D721Med (cell line): ENCODE measurements around the gene KCP.

Experiments used
- DNase-seq: peaks from one replicate; pipeline ENCODE4 v3.0.0; 2011; ENCODE audit warnings: low spot score; ENCODE audit not compliant: insufficient read length
- FAIRE-seq: peaks from 2 replicates; lab custom pipeline; 2011; peaks lifted over from hg19 to GRCh38; lab: Jason Lieb, UNC
- CTCF ChIP-seq: IDR thresholded peaks from 2 replicates; pipeline ENCODE4 v1.5.1; 2012; ENCODE audit warnings: mild to moderate bottlenecking, control low read depth; ENCODE audit not compliant: insufficient read depth; ENCODE audit errors: missing control alignments

The KCP gene

GRCh38 chr7:128906766-128907559, 3.5 kb downstream of the KCP start:
- TF ChIP-seq CTCF: no peak
- no peak for DNase-seq

GRCh38 chr7:128906001-128906765, 4.3 kb downstream of the KCP start:
- no peak for TF ChIP-seq CTCF
- no peak for DNase-seq
- FAIRE-seq: no peak

More at GRCh38 chr7:128906766-128907559, 3.5 kb downstream of the KCP start:
- no peak for FAIRE-seq

- DNase-seq (peak; percentile 61), FAIRE-seq (no peak)
- peak; percentile 75 for TF ChIP-seq CTCF
Measured at GRCh38 chr7:128904381-128905197, 5.9 kb downstream of the KCP start.

DNA sequence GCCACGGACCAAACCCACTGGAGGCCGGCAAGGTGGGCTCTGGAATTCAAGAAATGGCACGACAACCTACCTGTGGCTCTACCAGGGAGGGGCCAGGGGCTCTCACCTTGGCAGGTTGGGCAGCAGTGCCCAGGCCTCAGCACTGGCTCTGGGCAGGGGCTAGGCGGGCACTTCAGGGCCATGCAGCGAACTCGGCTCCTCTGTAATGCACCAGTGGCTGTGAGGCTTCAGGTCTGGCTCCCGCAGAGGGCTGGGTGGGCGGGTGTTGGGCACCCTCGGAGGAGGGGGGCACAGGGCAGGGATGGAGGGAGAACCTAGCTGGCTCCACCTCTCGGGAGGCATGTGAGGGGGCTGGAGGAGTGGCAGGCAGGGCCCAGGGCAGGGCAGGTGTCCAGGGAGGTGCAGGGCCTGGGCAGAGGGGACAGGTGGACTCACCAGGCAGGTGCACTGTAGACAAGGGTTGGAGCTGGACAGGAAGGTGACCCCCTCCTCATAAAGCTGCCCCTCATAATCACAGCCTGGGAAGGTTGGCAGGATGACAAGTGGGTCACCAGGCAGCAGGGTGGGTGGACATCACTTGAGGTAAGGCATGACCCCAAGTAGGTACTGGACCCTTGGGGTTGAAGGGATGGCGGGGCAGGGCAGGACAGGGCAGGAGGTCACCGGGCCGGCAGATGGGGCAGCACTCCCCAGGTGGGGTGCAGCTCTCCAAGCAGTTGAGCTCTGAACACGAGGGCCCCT, 6.7 kb downstream of the KCP start:
- DNase-seq (no peak), FAIRE-seq (no peak)
- TF ChIP-seq CTCF: no peak

- TF ChIP-seq CTCF: no peak
- no peak for FAIRE-seq
- DNase-seq: no peak
Measured at GRCh38 chr7:128902761-128903585, 7.5 kb downstream of the KCP start.

DNA sequence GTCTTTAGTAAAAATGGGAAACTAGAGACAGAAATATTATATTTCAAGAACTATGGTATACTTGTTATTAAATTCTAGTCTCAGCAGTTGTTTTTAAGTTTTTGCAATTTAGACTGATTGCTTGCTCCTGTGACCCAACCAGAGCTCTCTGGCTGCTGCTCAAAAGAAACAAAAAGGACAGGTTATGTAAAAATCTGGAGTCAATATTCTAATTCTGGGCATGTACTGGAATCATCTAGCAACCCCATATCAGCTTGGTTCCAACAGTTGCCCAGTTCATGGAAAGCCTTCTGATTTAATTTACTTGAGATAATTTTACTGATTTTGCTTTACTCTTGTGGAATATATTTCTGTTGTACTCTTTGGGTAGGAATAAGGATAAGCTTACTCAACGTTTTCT, 10.3 kb downstream of the KCP start:
- DNase-seq: no peak
- no peak for TF ChIP-seq CTCF
- FAIRE-seq: no peak
